ENCODE data around the gene PRR12. TPM values are rescaled to one million over a fixed set of nuclear protein-coding genes. Genes with fewer than 3 reads are reported as not detected.

Gene PRR12, protein sequence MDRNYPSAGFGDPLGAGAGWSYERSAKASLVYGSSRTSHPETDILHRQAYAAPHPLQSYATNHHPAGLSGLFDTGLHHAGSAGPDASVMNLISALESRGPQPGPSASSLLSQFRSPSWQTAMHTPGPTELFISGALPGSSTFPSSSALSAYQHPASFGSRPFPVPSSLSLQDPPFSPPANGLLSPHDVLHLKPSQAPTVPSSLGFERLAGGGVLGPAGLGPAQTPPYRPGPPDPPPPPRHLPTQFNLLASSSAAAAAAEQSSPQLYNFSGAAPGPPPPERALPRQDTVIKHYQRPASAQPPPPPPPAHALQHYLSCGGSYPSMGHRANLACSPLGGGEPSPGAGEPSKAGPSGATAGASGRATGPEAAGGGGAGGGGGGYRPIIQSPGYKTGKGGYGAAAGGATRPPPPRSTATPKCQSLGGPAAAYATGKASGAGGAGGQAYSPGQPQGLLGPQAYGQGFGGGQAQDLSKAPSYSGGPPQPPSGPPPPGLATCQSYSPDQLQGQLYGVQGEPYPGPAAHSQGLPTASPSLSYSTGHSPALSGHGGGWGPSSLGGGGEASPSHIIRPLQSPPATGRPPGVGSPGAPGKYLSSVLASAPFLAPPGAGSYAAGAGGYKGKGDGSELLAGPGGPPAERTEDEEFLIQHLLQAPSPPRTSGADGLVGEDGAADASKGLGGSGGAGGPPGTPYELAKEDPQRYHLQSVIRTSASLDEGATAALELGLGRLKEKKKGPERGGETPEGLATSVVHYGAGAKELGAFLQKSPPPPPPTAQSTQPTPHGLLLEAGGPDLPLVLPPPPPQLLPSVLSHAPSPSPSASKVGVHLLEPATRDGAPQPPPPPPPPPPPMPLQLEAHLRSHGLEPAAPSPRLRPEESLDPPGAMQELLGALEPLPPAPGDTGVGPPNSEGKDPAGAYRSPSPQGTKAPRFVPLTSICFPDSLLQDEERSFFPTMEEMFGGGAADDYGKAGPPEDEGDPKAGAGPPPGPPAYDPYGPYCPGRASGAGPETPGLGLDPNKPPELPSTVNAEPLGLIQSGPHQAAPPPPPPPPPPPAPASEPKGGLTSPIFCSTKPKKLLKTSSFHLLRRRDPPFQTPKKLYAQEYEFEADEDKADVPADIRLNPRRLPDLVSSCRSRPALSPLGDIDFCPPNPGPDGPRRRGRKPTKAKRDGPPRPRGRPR (N-terminal part only)
- 12.1 and 15.8 TPM in 2 replicates for total RNA-seq

GRCh38 chr19:49590971-49591730 is at the start of gene PRR12:
TSS of gene PRR12 (plus strand) at chr19:49591182. CDS start at chr19:49591655, 473 bp downstream.

GRCh38 chr19:49580264-49581006 is 10.5 kb upstream of the PRR12 start, which contains the start of gene NOSIP:
TSS of gene NOSIP (minus strand) at chr19:49580556. CDS start at chr19:49560691, 19,865 bp downstream.

DNA sequence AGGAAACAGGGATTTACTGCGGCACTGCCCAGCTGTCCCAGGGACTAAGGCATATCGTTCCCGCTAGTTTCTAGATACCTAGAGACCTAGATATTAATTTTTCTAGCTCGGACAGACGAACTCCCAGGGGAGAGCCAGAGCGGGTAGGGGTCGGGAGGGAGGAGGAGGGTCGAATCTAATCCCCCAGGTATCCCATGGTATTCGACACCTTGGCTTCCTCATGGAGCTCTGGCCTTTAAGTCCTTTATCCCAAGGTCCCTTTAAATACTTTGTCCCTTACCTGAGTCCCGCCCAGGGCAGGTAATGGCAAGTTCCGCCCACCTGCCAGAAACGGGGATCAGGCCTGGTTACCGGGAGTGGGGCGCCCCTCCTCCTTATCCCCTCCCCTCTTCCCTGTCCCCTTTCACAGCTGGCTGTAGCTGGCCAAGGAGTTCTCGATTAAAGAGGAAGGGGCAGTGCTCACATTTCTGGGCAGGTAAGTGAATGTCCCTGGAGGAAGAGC is 9.9 kb upstream of the PRR12 start, which contains the start of gene PRRG2:
Gene PRRG2 (plus strand): TSS at position 310 of the 502 bp plus-strand sequence. CDS start 1,904 bp downstream, outside the sequence.

DNA sequence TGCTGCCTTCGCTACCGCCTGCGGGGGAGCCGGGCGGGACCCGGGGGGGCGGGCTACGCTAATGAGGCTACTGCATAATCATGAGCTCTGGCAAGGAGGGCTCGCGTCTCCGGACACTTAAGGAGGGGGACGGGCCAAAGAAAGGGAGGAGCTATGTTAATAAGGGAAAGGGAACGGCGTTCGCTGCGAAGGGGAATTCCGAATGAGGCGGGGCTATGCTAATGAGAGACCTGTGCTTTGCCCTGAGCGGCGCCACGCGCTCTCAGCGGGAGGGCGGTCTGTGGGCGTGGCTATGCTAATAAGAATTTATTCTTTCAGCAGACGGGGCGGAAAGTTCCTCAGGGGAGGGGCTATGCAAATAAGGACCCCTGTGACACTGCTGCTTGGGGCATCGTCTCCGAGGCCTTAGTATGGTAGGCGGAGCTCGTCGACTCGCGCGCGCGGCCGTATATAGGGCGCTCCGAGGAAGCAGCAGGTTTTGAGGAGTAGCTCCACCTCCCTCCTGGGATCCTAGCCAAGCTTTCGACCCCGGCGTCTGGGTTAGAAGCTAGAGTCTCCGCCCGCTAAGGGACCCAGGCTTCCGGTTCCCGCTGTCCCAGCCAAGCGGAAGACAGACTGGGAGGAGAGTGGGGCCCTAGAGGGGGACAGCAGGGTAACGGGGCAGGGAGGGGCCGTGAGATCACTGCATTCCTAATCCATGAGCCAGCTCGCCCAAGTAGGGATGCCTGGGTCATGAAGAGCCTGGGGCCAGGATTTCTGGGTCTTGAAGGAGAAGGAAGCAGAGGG is 49.3 kb downstream of the PRR12 start, which contains the start of gene RRAS:
Gene RRAS (minus strand): TSS at position 31 of the 786 bp plus-strand sequence. CDS start 45 bp downstream, outside the sequence.

DNA sequence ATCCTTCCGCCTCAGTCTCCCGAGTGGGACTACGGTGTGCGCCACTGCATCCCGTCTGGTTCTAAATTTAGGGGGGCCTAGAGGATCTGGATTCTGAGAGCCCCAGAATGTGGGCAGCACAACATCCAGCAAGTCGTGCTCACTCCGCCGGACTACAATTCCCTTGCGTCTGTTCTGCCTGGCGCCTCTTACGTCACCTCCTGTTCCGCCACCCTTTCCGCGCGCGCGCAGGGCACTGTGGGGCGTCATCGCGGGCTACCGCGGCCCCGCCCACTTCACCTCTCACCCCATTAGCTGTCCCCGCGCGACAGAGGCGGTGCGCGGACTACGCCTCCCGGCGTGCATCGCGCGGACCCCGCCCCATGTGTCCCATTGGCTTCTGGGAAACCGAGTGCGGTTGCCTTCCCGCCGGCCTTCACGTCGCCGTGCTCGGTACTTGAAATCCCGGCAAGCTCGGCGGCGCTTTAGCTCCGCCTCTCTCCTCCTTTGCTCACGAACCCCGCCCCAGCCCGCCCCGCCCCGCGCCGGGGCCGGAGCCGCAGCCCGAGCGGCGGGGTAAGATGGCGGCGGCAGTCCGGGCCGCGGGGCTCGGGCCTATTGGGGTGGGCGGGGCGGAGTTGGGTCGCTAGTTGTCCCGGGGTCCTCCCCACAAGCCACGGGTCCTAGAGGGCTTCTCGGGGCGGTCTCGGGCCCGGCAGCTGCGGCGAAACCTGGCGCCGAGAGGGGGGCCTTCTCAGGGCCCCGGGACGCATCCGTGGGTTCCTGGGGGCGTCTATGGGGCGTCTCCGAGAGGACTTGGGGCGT is 50.9 kb downstream of the PRR12 start, which contains the start of gene SCAF1:
Gene SCAF1 (plus strand): TSS at position 522 of the 804 bp plus-strand sequence. CDS start 2,818 bp downstream, outside the sequence.

GRCh38 chr19:49665351-49666119 is 74.6 kb downstream of the PRR12 start, which contains the start of the genes BCL2L12 and IRF3:
TSS of gene BCL2L12 (plus strand) at chr19:49665933. CDS start at chr19:49666693, 760 bp downstream.
TSS of gene IRF3 (minus strand) at chr19:49665857. CDS start at chr19:49664838, 1,019 bp downstream.

Other genes with a start within 250 kb of the PRR12 start
- gene TEAD2, start 228.8 kb upstream of the PRR12 start, total RNA-seq, result 56.5 and 59.7 TPM in 2 replicates
- gene DKKL1, start 227.3 kb upstream of the PRR12 start, total RNA-seq, result 0.81 and 2.3 TPM in 2 replicates
- gene KASH5, start 202.9 kb upstream of the PRR12 start, total RNA-seq, result not detected in 2 replicates
- gene PTH2, start 167.7 kb upstream of the PRR12 start, total RNA-seq, result not detected in 2 replicates
- not detected in 2 replicates for gene GFY, start 165.8 kb upstream of the PRR12 start, total RNA-seq
- under 0.01 TPM in 2 replicates for gene SLC17A7, start 149.7 kb upstream of the PRR12 start, total RNA-seq
- gene PIH1D1, start 139.4 kb upstream of the PRR12 start, total RNA-seq, result 97.8 and 107 TPM in 2 replicates
- gene ALDH16A1, start 138.0 kb upstream of the PRR12 start, total RNA-seq, result 37.5 and 43.7 TPM in 2 replicates
- gene FLT3LG, start 117.0 kb upstream of the PRR12 start, total RNA-seq, result 0.81 and 5.7 TPM in 2 replicates
- 3,557 and 5,004 TPM in 2 replicates for gene RPL13A, start 103.6 kb upstream of the PRR12 start, total RNA-seq
- 3,157 and 4,504 TPM in 2 replicates for gene RPS11, start 94.7 kb upstream of the PRR12 start, total RNA-seq
- 36.2 and 124 TPM in 2 replicates for gene FCGRT, start 78.5 kb upstream of the PRR12 start, total RNA-seq
- gene RCN3, start 63.2 kb upstream of the PRR12 start, total RNA-seq, result 88.3 and 94.6 TPM in 2 replicates
- gene NOSIP, start 10.6 kb upstream of the PRR12 start, total RNA-seq, result 135 and 207 TPM in 2 replicates
- gene PRRG2, start 9.9 kb upstream of the PRR12 start, total RNA-seq, result 0.16 and 1.1 TPM in 2 replicates
- gene RRAS, start 49.0 kb downstream of the PRR12 start, total RNA-seq, result 71.7 and 112 TPM in 2 replicates
- 39.8 and 41.7 TPM in 2 replicates for gene SCAF1, start 51.0 kb downstream of the PRR12 start, total RNA-seq
- gene IRF3, start 74.7 kb downstream of the PRR12 start, total RNA-seq, result 86.6 and 127 TPM in 2 replicates
- 20.0 and 67.8 TPM in 2 replicates for gene BCL2L12, start 74.8 kb downstream of the PRR12 start, total RNA-seq
- gene PRMT1, start 86.1 kb downstream of the PRR12 start, total RNA-seq, result 222 and 459 TPM in 2 replicates
- 0.38 and 0.49 TPM in 2 replicates for gene ADM5, start 98.4 kb downstream of the PRR12 start, total RNA-seq
- 4.4 and 30.8 TPM in 2 replicates for gene CPT1C, start 99.9 kb downstream of the PRR12 start, total RNA-seq
- gene TSKS, start 172.1 kb downstream of the PRR12 start, total RNA-seq, result not detected in 2 replicates
- 149 and 166 TPM in 2 replicates for gene AP2A1, start 175.8 kb downstream of the PRR12 start, total RNA-seq
- gene FUZ, start 222.1 kb downstream of the PRR12 start, total RNA-seq, result 22.3 and 33.6 TPM in 2 replicates
- 36.0 and 48.4 TPM in 2 replicates for gene MED25, start 227.1 kb downstream of the PRR12 start, total RNA-seq